HTERT RPE-1 (cell line): Measurements from ENCODE around the gene TEDC2.

Experiments
- in situ Hi-C: fragments of 300-500 bp; cut with MboI; formaldehyde crosslinking; loops from 4 replicates; pipeline ENCODE4 v1.14.3; 2020; ENCODE audit warnings: low sequenced_read_pairs

Gene TEDC2

GRCh38 chr16:2508722-2509400 lies 49.0 kb downstream of the TEDC2 start:
- in situ Hi-C loops = no loop called here

- in situ Hi-C loops = no loop called here
Observed at GRCh38 chr16:2511128-2511800, 51.4 kb downstream of the TEDC2 start.

GRCh38 chr16:2511996-2512734 lies 52.3 kb downstream of the TEDC2 start:
- in situ Hi-C loops = no loop called here

GRCh38 chr16:2512735-2513404 lies 53.0 kb downstream of the TEDC2 start:
- in situ Hi-C loops = no loop called here

- in situ Hi-C loops = no loop called here
Observed at GRCh38 chr16:2513405-2514332, 53.8 kb downstream of the TEDC2 start, which contains the start of gene ATP6V0C. TSS of gene ATP6V0C (plus strand) at chr16:2513952. CDS start at chr16:2514104, 152 bp downstream.
